MM.1S (cell line): Measurements from ENCODE around the gene CTRL.

ENCODE experiments used
- CTCF ChIP-seq: fragments of 300-600 bp; sonication (generic); IDR thresholded peaks from 2 replicates; pipeline ENCODE4 v1.5.1; 2016; ENCODE audit warnings: antibody characterized with exemption, low read length, mixed read lengths
- EZH2 ChIP-seq: fragments of 300-600 bp; sonication (generic); optimal IDR thresholded peaks from 2 replicates; pipeline ENCODE3; 2017; ENCODE audit warnings: low read depth, mild to moderate bottlenecking, antibody characterized with exemption, low read length, mixed read lengths

GRCh38 chr16:67924140-67924906 lies 7.3 kb downstream of the CTRL start:
- TF ChIP-seq CTCF (no peak), EZH2 (no peak)
